Trophoblast cell (in vitro differentiated cells and primary cell): ENCODE measurements around the gene KIF25.

ENCODE experiments used
- DNase-seq, 2 donors: peaks; one replicate each; pipeline ENCODE4 v3.0.0-alpha.2; 2016
- H2AFZ ChIP-seq: 2 replicates; pipeline ENCODE4 v1.6.1; 2013; ENCODE audit warnings: low read length, moderate library complexity, mild to moderate bottlenecking; ENCODE audit not compliant: insufficient read depth, poor library complexity
- H2AK5ac ChIP-seq: 2 replicates; pipeline ENCODE4 v1.6.1; 2013; ENCODE audit warnings: mild to moderate bottlenecking, low read length
- H2BK120ac ChIP-seq: 2 replicates; pipeline ENCODE4 v1.6.1; 2013; ENCODE audit warnings: low read length, mild to moderate bottlenecking, moderate library complexity; ENCODE audit not compliant: insufficient read depth, poor library complexity
- H2BK12ac ChIP-seq: 2 replicates; pipeline ENCODE4 v1.6.1; 2013; ENCODE audit warnings: mild to moderate bottlenecking, low read length, moderate library complexity
- H2BK5ac ChIP-seq: 2 replicates; pipeline ENCODE4 v1.6.1; 2013; ENCODE audit warnings: low read length, low read depth, moderate library complexity, mild to moderate bottlenecking; ENCODE audit not compliant: poor library complexity
- H3K14ac ChIP-seq: 2 replicates; pipeline ENCODE4 v1.6.1; 2013; ENCODE audit warnings: mild to moderate bottlenecking, low read length
- H3K18ac ChIP-seq: 2 replicates; pipeline ENCODE4 v1.6.1; 2013; ENCODE audit warnings: mild to moderate bottlenecking, low read length
- H3K23ac ChIP-seq: 2 replicates; pipeline ENCODE4 v1.6.1; 2013; ENCODE audit warnings: low read length
- H3K27ac ChIP-seq: 2 replicates; pipeline ENCODE4 v1.5.1; 2013; ENCODE audit warnings: low read depth, mild to moderate bottlenecking, inconsistent platforms, low read length, moderate library complexity
- H3K27me3 ChIP-seq: 2 replicates; pipeline ENCODE4 v1.6.1; 2013; ENCODE audit warnings: inconsistent platforms, mild to moderate bottlenecking, low read length, moderate library complexity; ENCODE audit not compliant: insufficient read depth
- H3K36me3 ChIP-seq, 2 experiments: 1 replicate in 1 of 2; 2 replicates in 1 of 2; pipeline ENCODE4 v1.6.1; 2013; ENCODE audit warnings: low read length in 2 of 2, mild to moderate bottlenecking in 2 of 2, moderate library complexity in 1 of 2; ENCODE audit not compliant: insufficient read depth in 2 of 2, control insufficient read depth in 1 of 2
- H3K4ac ChIP-seq: 2 replicates; pipeline ENCODE4 v1.6.1; 2013; ENCODE audit warnings: low read depth, mild to moderate bottlenecking, low read length, moderate library complexity
- H3K4me1 ChIP-seq, 2 experiments: 1 replicate in 1 of 2; 2 replicates in 1 of 2; pipeline ENCODE4 v1.6.1; 2013; ENCODE audit warnings: low read length in 2 of 2, mild to moderate bottlenecking in 2 of 2, moderate library complexity in 1 of 2; ENCODE audit not compliant: insufficient read depth in 2 of 2, control insufficient read depth in 1 of 2
- H3K4me2 ChIP-seq: 2 replicates; pipeline ENCODE4 v1.6.1; 2013; ENCODE audit warnings: inconsistent platforms, mild to moderate bottlenecking, low read length, moderate library complexity
- H3K4me3 ChIP-seq: 2 replicates; pipeline ENCODE4 v1.5.1; 2013; ENCODE audit warnings: mild to moderate bottlenecking, low read depth, low read length, inconsistent platforms
- H3K79me1 ChIP-seq: one replicate; pipeline ENCODE4 v1.6.1; 2013; ENCODE audit warnings: low read length
- H3K79me2 ChIP-seq: 2 replicates; pipeline ENCODE4 v1.6.1; 2013; ENCODE audit warnings: low read length, mild to moderate bottlenecking; ENCODE audit not compliant: control insufficient read depth, insufficient read depth, poor library complexity
- H3K9ac ChIP-seq: 2 replicates; pipeline ENCODE4 v1.6.1; 2013; ENCODE audit warnings: mild to moderate bottlenecking, low read length
- H3K9me3 ChIP-seq: 2 replicates; pipeline ENCODE4 v1.6.1; 2013; ENCODE audit warnings: low read depth, mild to moderate bottlenecking, control low read depth, inconsistent platforms, low read length; ENCODE audit not compliant: insufficient read depth
- H4K12ac ChIP-seq: 2 replicates; pipeline ENCODE4 v1.6.1; 2013; ENCODE audit warnings: low read depth, mild to moderate bottlenecking, low read length, moderate library complexity
- H4K8ac ChIP-seq: 2 replicates; pipeline ENCODE4 v1.6.1; 2013; ENCODE audit warnings: low read depth, mild to moderate bottlenecking, low read length, moderate library complexity
- H4K91ac ChIP-seq: one replicate; pipeline ENCODE4 v1.6.1; 2013; ENCODE audit warnings: low read depth, mild to moderate bottlenecking, low read length, moderate library complexity
- WGBS: extraction: QIAGEN DNeasy Blood & Tissue Kit; methylation state at CpG from one replicate; pipeline ENCODE4 v1.1.7; 2013; ENCODE audit warnings: missing lambda C conversion rate; ENCODE audit not compliant: insufficient read length, insufficient coverage; ENCODE audit errors: extremely low coverage; 5-methylcytosine and 5-hydroxymethylcytosine counted together

Gene KIF25

GRCh38 chr6:168044521-168045130 is 47.2 kb downstream of the KIF25 start:
- no peaks in the 10 kb centered on the region for H3K79me2 ChIP-seq
- DNase-seq: no peak
- no peak overlapping the region for H2AFZ ChIP-seq
- no peak overlapping the region for H3K23ac ChIP-seq
- H4K91ac ChIP-seq: no peak overlapping the region
- no peak overlapping the region for H3K18ac ChIP-seq
- no peak overlapping the region for H3K14ac ChIP-seq
- WGBS: no CpG with 5 or more reads among the region's 28 CpGs
- H3K4me2 ChIP-seq: no peak overlapping the region
- H3K27me3 ChIP-seq: no peaks in the 10 kb centered on the region
- H3K27ac ChIP-seq: no peak overlapping the region
- H3K9me3 ChIP-seq: peaks cover 17% of the 10 kb centered on the region
- no peak overlapping the region for H2BK120ac ChIP-seq
- H3K4ac ChIP-seq: no peak overlapping the region
- peaks cover 8% of the 10 kb centered on the region in 2 experiments for H3K4me1 ChIP-seq
- H2AK5ac ChIP-seq: no peak overlapping the region
- H2BK5ac ChIP-seq: no peak overlapping the region
- no peak overlapping the region for H4K12ac ChIP-seq
- no peaks in the 10 kb centered on the region for H3K79me1 ChIP-seq
- H2BK12ac ChIP-seq: no peak overlapping the region
- H3K36me3 ChIP-seq: no peaks in the 10 kb centered on the region
- no peak overlapping the region for H3K9ac ChIP-seq
- no peak overlapping the region for H3K4me3 ChIP-seq
- no peak overlapping the region for H4K8ac ChIP-seq

- Histone ChIP-seq H3K79me2 (no peaks in the 10 kb centered on the region), H3K4me2 (no peak overlapping the region)
Observed at GRCh38 chr6:168045141-168045691, 47.7 kb downstream of the KIF25 start.

GRCh38 chr6:168045706-168046620 is 48.5 kb downstream of the KIF25 start:
- Histone ChIP-seq H3K14ac (no peak overlapping the region), H4K8ac (no peak overlapping the region), H2BK120ac (no peak overlapping the region), H2AFZ (no peak overlapping the region), H3K27me3 (no peaks in the 10 kb centered on the region), H3K79me1 (no peaks in the 10 kb centered on the region), H4K91ac (no peak overlapping the region), H3K36me3 (no peaks in the 10 kb centered on the region), H3K18ac (no peak overlapping the region), H2AK5ac (no peak overlapping the region), H2BK5ac (no peak overlapping the region), H3K4me2 (no peak overlapping the region), H3K9me3 (peaks cover 10% of the 10 kb centered on the region), H3K4me1 (peaks cover 11 to 13% of the 10 kb centered on the region in 2 experiments), H3K79me2 (no peaks in the 10 kb centered on the region), H3K4ac (no peak overlapping the region), H3K9ac (no peak overlapping the region), H3K23ac (no peak overlapping the region), H3K4me3 (no peak overlapping the region), H3K27ac (no peak overlapping the region), H2BK12ac (no peak overlapping the region), H4K12ac (no peak overlapping the region)
- DNase-seq: no peak
- no CpG with 5 or more reads among the region's 20 CpGs for whole genome bisulfite sequencing

More at GRCh38 chr6:168045141-168045691, 47.7 kb downstream of the KIF25 start:
- no peak overlapping the region for H2BK120ac ChIP-seq
- H3K27me3 ChIP-seq: no peaks in the 10 kb centered on the region
- WGBS: no CpG with 5 or more reads among the region's 19 CpGs
- H4K91ac ChIP-seq: no peak overlapping the region
- no peak overlapping the region for H3K9ac ChIP-seq
- H2BK5ac ChIP-seq: no peak overlapping the region
- no peak overlapping the region for H3K18ac ChIP-seq
- peaks cover 8% of the 10 kb centered on the region in 2 experiments for H3K4me1 ChIP-seq
- H3K79me1 ChIP-seq: no peaks in the 10 kb centered on the region
- no peak overlapping the region for H3K4me3 ChIP-seq
- no peak overlapping the region for H3K4ac ChIP-seq
- no peak overlapping the region for H4K12ac ChIP-seq
- H2BK12ac ChIP-seq: no peak overlapping the region
- H3K36me3 ChIP-seq: no peaks in the 10 kb centered on the region
- DNase-seq: no peak
- no peak overlapping the region for H3K14ac ChIP-seq
- H3K27ac ChIP-seq: no peak overlapping the region
- no peak overlapping the region for H3K23ac ChIP-seq
- H2AFZ ChIP-seq: no peak overlapping the region
- no peak overlapping the region for H4K8ac ChIP-seq
- H2AK5ac ChIP-seq: no peak overlapping the region
- peaks cover 12% of the 10 kb centered on the region for H3K9me3 ChIP-seq

GRCh38 chr6:168046696-168047095 is 49.2 kb downstream of the KIF25 start:
- Histone ChIP-seq H3K27me3 (no peaks in the 10 kb centered on the region), H3K4me2 (no peak overlapping the region), H3K18ac (no peak overlapping the region), H2BK5ac (no peak overlapping the region), H4K12ac (no peak overlapping the region), H3K79me2 (no peaks in the 10 kb centered on the region), H3K4me3 (no peak overlapping the region), H4K91ac (no peak overlapping the region), H2AK5ac (no peak overlapping the region), H2AFZ (no peak overlapping the region), H3K27ac (no peak overlapping the region), H3K79me1 (no peaks in the 10 kb centered on the region), H3K4ac (no peak overlapping the region), H3K23ac (no peak overlapping the region), H3K36me3 (no peaks in the 10 kb centered on the region), H2BK120ac (no peak overlapping the region), H3K4me1 (peaks cover 11 to 13% of the 10 kb centered on the region in 2 experiments), H4K8ac (no peak overlapping the region), H2BK12ac (no peak overlapping the region), H3K9ac (no peak overlapping the region), H3K9me3 (peaks cover 7% of the 10 kb centered on the region), H3K14ac (no peak overlapping the region)
- DNase-seq: no peak
- no CpG with 5 or more reads among the region's 3 CpGs for WGBS
